ENCODE measurements around the gene WNT2.

- TF ChIP-seq CTCF (IDR thresholded peaks at IDR 0.05) (no peak), EZH2 (IDR thresholded peaks at IDR 0.05; ENCODE audit: borderline replicate concordance, insufficient read depth, low read depth, low read length, poor library complexity, severe bottlenecking) (no peak)
Observed at GRCh38 chr7:117278040-117278439, 44.8 kb downstream of the WNT2 start.
